GM18499 (cell line): ENCODE measurements around the gene MICA.
"Not testable (repeated sequence)": the region's sequence is repeated elsewhere in the genome, so short reads cannot be mapped to it uniquely, and the experiment has no call there.

Experiments
- ATAC-seq: cut with Tn5 transposase; IDR thresholded peaks from one replicate; pipeline ENCODE4 v1.9.1; 2021; ENCODE audit warnings: moderate number of reproducible peaks; ENCODE audit not compliant: insufficient read depth, unreplicated experiment

The MICA gene

GRCh38 chr6:31450751-31451150, 47.4 kb downstream of the MICA start:
- ATAC-seq = no peak

GRCh38 chr6:31452859-31453258, 49.5 kb downstream of the MICA start:
- no peak for ATAC-seq

GRCh38 chr6:31453259-31453658, 49.9 kb downstream of the MICA start:
- ATAC-seq = no peak

- ATAC-seq = not testable (repeated sequence)
Measured at GRCh38 chr6:31459864-31460263, 56.5 kb downstream of the MICA start.

- ATAC-seq = no peak
Measured at GRCh38 chr6:31460361-31461025, 57.1 kb downstream of the MICA start.

- ATAC-seq = no peak
Measured at GRCh38 chr6:31462026-31462963, 58.9 kb downstream of the MICA start.

- ATAC-seq = peak; percentile 83
Measured at GRCh38 chr6:31462964-31463870, 59.8 kb downstream of the MICA start.

GRCh38 chr6:31464252-31465184, 61.1 kb downstream of the MICA start:
- no peak for ATAC-seq
